HG03175 (cell line): ENCODE data around the gene CRIP3.

ENCODE experiments used
- ATAC-seq: cut with Tn5 transposase; IDR thresholded peaks from one replicate; pipeline ENCODE4 v1.9.1; 2021; ENCODE audit warnings: mild to moderate bottlenecking, moderate library complexity; ENCODE audit not compliant: unreplicated experiment

CRIP3 gene

GRCh38 chr6:43258180-43258579 is 50.4 kb downstream of the CRIP3 start:
- ATAC-seq, result no peak

- ATAC-seq, result no peak
These were observed 51.1 kb downstream of the CRIP3 start for GRCh38 chr6:43257367-43258145.

- no peak for ATAC-seq
These were observed 51.8 kb downstream of the CRIP3 start for GRCh38 chr6:43256670-43257366.
